Measurements from ENCODE around the gene ANKRD40.

- no peak for TF ChIP-seq EZH2 (IDR thresholded peaks at IDR 0.05)
- no peak for TF ChIP-seq POLR2AphosphoS5 (IDR thresholded peaks at IDR 0.05; ENCODE audit: borderline replicate concordance, low read depth, low read length)
- TF ChIP-seq FOXP2 (optimal IDR thresholded peaks at IDR 0.05; ENCODE audit: control extremely low read depth, extremely low read length, insufficient read depth): no peak
Measured at GRCh38 chr17:50679008-50679544, 28.6 kb downstream of the ANKRD40 start.
